ENCODE measurements around the gene BSDC1. TPM values are rescaled to one million over a fixed set of nuclear protein-coding genes. Genes with fewer than 3 reads are reported as not detected.

The BSDC1 gene
- total RNA-seq, 2 experiments from 2014 or later, result 42.9 to 44.6 TPM

DNA sequence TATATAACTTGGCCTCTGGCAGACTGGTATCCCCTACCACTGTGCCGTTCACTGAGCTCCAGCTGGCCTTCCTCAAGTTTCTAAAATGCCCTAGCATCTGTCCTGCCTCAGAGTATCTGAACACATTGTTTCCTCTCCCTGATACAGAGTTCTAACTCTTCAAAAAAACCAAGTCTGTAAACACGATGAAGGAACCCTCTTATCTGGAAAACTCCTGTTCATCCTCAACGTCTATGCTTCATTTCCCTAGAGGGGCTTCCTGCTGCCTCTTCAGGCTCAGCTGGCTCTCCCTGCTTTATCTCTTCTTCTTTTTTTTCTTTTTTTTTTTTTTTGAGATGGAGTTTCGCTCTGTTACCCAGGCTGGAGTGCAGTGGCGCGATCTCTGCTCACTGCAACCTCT, 5.6 kb downstream of the BSDC1 start:
- H3K9me3 Mint-ChIP-seq, result no peaks in the 10 kb centered on the region
- DNase-seq, result no peak
- peaks cover 26% of the 10 kb centered on the region for H3K4me1 Mint-ChIP-seq
- ChIA-PET CTCF (interaction anchor here (0.5 to 0.9 kb wide), 2 partner anchors 128 to 306 kb away, joined by 3 read pairs; no protein-coding TSS in a partner anchor), POLR2A (no interaction called here)
- peaks cover 18% of the 10 kb centered on the region for H3K36me3 Mint-ChIP-seq (ENCODE audit: low read depth)
- no peaks in the 10 kb centered on the region for H3K27me3 Mint-ChIP-seq
- H3K27ac Mint-ChIP-seq, result no peak overlapping the region
- no peak overlapping the region for H3K4me3 Mint-ChIP-seq

DNA sequence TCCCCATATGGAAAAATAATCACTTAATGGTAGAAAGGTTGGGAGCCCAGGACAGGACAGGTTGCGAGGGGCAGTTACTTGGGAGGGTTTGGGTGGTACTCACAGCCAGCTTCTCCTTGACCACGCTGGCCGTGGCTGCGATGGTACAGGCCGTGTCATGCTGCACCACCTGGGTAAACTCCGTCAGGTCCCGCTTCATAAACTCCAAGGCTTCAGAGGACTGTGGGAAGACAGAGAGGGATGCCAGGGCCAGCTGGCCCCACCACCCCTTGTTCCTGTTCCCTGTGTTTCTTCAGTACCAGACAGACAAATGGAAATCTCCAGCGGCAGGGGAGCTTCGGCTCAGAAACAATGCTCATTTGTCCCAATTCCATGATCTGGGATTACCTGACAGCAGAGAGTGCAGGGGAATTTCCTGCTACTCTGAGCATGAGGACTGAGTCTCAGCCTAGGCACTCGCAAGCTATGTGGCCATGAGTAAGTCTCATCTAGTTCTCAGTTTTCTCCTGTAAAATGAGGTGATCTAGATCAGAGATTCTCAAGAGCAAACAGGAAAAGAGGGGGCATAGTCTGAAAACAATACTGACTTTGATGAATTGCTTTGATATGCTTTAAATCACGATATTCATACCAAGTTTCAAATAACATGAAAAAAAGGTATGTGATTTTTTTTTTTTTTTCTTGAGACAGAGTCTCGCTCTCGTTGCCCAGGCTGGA, 7.4 kb downstream of the BSDC1 start:
- Mint-ChIP-seq H3K9me3 (no peaks in the 10 kb centered on the region), H3K4me3 (no peak overlapping the region), H3K36me3 (ENCODE audit: low read depth) (peaks cover 21% of the 10 kb centered on the region), H3K27me3 (no peaks in the 10 kb centered on the region), H3K27ac (no peak overlapping the region), H3K4me1 (peaks cover 12% of the 10 kb centered on the region)
- ChIA-PET CTCF (interaction anchor here (0.6 to 0.8 kb wide), 2 partner anchors 13 to 257 kb away, joined by 3 read pairs; no protein-coding TSS in a partner anchor), POLR2A (no interaction called here)
- DNase-seq, result no peak

DNA sequence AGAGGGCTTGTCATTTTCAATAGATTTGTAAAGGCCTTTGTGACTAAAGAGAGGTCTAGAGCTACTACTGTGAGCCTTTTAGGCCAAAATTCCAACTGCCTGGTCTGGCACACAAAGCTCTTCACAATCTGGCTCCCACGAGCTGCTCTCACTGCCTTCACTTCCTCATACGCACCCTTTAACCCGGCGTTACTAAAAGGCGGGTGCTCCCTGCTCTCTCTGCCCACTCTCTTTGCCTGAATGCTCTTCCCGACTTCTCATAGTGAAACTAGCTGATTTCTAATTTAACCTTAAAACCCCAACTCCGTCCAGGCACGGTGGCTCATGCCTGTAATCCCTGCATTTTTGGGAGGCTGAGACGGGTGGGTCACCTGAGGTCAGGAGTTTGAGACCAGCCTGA, 14.2 kb downstream of the BSDC1 start:
- H3K9me3 Mint-ChIP-seq, result no peaks in the 10 kb centered on the region

DNA sequence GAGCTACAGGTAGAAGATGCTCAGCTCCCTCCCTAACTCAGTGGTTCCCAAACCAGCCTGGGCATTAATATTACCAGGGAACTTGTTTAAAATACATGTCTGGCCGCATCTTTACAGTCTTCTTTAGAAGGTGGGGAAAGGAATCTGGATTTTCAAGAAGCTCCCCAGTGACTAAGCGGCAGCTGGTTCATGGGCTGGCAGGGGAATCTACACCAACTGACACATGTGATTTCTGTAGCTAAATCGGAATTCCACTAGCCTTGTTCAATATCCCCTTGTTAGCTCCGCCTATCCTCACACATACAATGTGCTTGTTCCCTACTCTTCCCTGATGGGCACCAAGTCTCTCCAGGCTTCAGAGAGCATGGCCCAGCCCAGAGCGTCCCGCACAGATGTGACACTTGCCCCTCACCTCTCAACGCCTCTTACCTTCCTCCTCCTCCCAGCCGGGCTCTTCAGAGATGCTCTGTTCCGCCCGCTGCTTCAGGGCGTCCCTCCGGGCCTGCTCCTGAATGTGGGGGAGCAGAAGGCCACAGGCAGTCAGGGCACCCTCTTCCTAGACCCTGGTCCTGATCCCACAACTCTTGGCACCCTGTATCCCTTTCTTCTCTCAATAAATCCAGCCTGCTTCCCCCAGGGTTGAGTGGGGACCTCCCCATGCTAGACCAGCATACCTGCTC, 16.6 kb downstream of the BSDC1 start:
- no peaks in the 10 kb centered on the region for H3K9me3 Mint-ChIP-seq
- peaks cover 40% of the 10 kb centered on the region for H3K36me3 Mint-ChIP-seq (ENCODE audit: low read depth)
- no peaks in the 10 kb centered on the region for H3K27me3 Mint-ChIP-seq
- peak overlapping the region; percentile 71 for H3K27ac Mint-ChIP-seq
- CTCF ChIA-PET, result interaction anchor here (0.6 to 1.0 kb wide), 2 partner anchors 23 to 34 kb away, joined by 3 to 4 read pairs; no protein-coding TSS in a partner anchor
- POLR2A ChIA-PET, result no interaction called here
- H3K4me3 Mint-ChIP-seq, result no peak overlapping the region
- peaks cover 7% of the 10 kb centered on the region for H3K4me1 Mint-ChIP-seq
- no peak for DNase-seq

More for the DNA sequence above, 14.2 kb downstream of the BSDC1 start:
- Mint-ChIP-seq H3K27me3 (no peaks in the 10 kb centered on the region), H3K4me1 (no peaks in the 10 kb centered on the region), H3K36me3 (ENCODE audit: low read depth) (peaks cover 34% of the 10 kb centered on the region), H3K4me3 (no peak overlapping the region), H3K27ac (no peak overlapping the region)
- POLR2A ChIA-PET, result no interaction called here
- CTCF ChIA-PET, result interaction anchor here (1.4 to 1.7 kb wide), 2 partner anchors 8 to 29 kb away, joined by 5 read pairs; no protein-coding TSS in a partner anchor
- no peak for DNase-seq

DNA sequence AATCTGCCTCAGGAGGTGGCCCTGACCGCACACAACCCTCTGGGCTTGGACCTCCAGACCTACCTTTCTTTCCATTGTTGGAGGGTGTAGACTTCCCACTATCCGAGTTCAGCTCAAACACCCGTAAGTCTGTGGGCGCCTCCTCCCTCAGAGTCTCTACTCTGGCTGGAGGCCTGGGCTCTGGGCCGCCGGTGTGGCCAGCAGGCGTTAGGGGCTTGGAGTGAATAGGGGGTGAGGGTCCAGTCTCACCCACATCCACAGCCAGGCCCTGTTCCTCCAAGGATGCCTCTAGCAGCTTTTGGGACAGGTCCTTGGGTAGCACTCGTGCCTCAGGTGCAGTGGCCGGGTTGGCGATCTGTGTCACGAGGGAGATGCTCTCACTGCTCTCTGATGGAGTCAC, 18.0 kb downstream of the BSDC1 start:
- no peaks in the 10 kb centered on the region for H3K27me3 Mint-ChIP-seq
- ChIA-PET POLR2A (no interaction called here), CTCF (interaction anchor here (0.9 to 1.1 kb wide), 2 partner anchors 15 to 18 kb away, joined by 3 read pairs; partner anchors contain the start of gene BSDC1)
- peaks cover 20% of the 10 kb centered on the region for H3K4me1 Mint-ChIP-seq
- DNase-seq, result no peak
- H3K9me3 Mint-ChIP-seq, result no peaks in the 10 kb centered on the region
- peaks cover 48% of the 10 kb centered on the region for H3K36me3 Mint-ChIP-seq (ENCODE audit: low read depth)
- H3K27ac Mint-ChIP-seq, result no peak overlapping the region
- no peak overlapping the region for H3K4me3 Mint-ChIP-seq

DNA sequence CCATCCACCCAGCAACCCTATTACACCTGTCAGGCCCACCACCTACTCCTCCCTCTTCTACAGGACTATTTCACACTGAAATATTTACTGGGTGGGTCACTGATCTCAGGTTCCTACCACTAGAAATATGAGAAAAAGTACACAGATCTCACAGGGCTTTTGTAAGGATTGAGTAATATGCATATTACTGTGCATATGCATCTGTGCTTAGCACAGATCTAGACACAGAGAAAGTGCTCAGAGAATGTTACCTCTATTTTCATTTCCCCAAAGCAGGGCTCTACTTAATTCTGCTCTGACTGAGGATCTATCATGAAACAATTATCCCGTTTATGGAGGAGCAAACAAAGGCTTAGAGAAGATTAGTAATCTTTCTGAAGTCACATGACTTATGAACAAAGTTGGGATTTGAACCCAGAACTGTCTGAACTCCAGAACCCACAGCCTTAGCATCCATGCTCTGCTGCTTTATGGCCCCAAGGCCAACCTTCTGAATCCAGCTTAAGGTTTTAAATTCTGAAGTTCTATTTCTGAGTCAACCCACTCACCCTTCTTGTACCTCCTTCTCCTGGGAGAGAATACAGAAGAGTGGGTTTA, 20.1 kb downstream of the BSDC1 start:
- no peaks in the 10 kb centered on the region for H3K27me3 Mint-ChIP-seq
- H3K27ac Mint-ChIP-seq, result no peak overlapping the region
- peaks cover 20% of the 10 kb centered on the region for H3K4me1 Mint-ChIP-seq
- POLR2A ChIA-PET, result no interaction called here
- H3K36me3 Mint-ChIP-seq (ENCODE audit: low read depth), result peaks cover 42% of the 10 kb centered on the region
- H3K9me3 Mint-ChIP-seq, result no peaks in the 10 kb centered on the region
- CTCF ChIA-PET, result no interaction called here
- H3K4me3 Mint-ChIP-seq, result no peak overlapping the region
- no peak for DNase-seq

DNA sequence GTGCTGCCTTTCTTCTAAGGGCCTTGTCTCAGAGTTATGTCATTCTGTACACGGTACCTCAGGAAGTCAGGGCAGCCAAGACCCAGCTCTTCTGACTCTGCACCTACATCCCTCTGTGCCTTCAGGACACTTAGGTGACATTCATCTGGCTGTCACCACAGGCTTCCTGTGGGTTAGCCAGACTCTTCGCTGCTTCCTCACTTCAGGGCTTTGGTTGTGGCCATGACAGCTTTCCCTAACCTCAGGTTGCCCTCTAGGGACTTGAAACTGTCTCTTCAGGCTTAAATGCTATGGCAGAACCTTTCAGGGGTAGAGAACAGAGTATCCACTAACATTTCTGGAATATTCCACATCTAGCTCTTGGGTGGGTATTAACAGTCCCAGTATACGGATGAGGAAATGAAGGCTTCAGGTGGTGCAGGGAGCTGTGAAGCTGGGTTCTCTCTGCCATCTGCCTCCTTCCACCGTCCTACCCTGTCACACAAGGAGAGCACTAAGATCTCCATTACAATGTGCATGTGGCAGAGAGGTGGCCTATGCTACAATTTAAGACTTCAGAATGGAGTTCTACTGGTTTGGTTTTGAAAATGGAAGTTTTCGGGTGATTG, 22.0 kb downstream of the BSDC1 start:
- no peaks in the 10 kb centered on the region for H3K9me3 Mint-ChIP-seq
- peaks cover 30% of the 10 kb centered on the region for H3K36me3 Mint-ChIP-seq (ENCODE audit: low read depth)

DNA sequence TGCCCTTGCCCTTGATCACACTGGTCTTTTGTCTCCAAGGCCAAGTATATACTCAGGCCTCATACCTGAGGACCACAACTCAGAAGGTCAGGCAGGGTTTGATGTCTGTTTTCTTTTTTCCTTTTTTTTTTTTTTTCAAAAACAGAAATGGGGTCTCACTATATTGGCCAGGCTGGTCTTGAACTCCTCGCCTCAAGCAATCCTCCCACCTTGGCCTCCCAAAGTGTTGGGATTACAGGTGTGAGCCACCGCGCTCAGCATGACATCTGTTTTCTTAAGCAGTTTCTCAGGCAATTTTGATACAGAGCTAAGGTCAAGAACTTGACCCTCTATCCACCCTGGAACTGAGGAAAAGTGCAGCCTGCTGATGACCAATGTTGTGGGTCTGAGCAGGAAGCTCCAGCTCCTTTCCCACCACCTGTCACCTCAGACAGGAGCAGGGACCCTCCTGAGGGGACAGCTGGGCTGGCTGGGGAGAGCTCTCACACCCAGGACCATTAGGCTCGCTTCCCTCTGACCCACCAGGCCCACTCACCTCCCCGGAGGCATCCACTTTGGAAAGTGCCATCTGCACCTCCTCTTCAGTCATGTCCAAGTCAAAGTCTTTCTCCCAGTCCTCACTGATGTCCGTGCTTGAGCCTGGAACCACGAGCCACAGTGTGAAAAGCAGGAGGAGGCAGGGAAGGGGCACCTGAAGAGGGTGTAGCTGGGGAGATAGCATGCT, 26.2 kb downstream of the BSDC1 start:
- Mint-ChIP-seq H3K36me3 (ENCODE audit: low read depth) (peaks cover 32% of the 10 kb centered on the region), H3K4me3 (no peak overlapping the region), H3K9me3 (no peaks in the 10 kb centered on the region), H3K27ac (no peak overlapping the region), H3K27me3 (no peaks in the 10 kb centered on the region), H3K4me1 (peaks cover 17% of the 10 kb centered on the region)
- POLR2A ChIA-PET, result no interaction called here
- no peak for DNase-seq
- CTCF ChIA-PET, result interaction anchor here (1.5 kb wide), 1 partner anchor 31 kb away, joined by 4 read pairs; no protein-coding TSS in a partner anchor

More for the DNA sequence above, 22.0 kb downstream of the BSDC1 start:
- CTCF ChIA-PET, result interaction anchor here (0.7 to 1.7 kb wide), 14 partner anchors 8 to 192 kb away, joined by 3 to 11 read pairs (median 4); partner anchors contain the start of genes FAM229A, TSSK3 and TXLNA
- Mint-ChIP-seq H3K4me1 (peaks cover 20% of the 10 kb centered on the region), H3K27ac (peak overlapping the region; percentile 67), H3K4me3 (no peak overlapping the region), H3K27me3 (no peaks in the 10 kb centered on the region)
- DNase-seq, result peak; percentile 69
- POLR2A ChIA-PET, result no interaction called here

DNA sequence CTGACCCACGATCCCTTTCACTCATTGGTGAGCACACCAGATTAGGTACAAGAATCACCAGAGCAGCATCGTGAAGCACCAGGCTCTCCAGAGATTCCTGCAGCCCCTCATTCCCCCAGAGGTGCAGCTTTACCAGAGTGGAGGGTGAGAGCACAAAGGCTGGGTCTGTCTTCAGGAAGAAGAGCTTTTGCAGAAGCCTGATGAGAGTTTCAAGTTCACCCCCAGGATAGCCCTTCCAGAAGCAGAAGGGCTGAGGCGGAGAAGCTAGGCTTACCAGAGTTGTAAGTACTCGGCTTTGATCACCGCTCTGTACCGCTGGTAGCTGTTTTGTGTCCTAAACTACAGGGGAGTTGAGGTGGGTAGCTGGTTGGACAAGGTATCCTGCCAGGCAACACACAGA, 28.8 kb downstream of the BSDC1 start:
- Mint-ChIP-seq H3K27ac (no peak overlapping the region), H3K4me1 (peaks cover 7% of the 10 kb centered on the region), H3K9me3 (no peaks in the 10 kb centered on the region), H3K4me3 (no peak overlapping the region), H3K36me3 (ENCODE audit: low read depth) (peaks cover 32% of the 10 kb centered on the region), H3K27me3 (peaks cover 7% of the 10 kb centered on the region)
- no peak for DNase-seq
- ChIA-PET CTCF (no interaction called here), POLR2A (no interaction called here)

DNA sequence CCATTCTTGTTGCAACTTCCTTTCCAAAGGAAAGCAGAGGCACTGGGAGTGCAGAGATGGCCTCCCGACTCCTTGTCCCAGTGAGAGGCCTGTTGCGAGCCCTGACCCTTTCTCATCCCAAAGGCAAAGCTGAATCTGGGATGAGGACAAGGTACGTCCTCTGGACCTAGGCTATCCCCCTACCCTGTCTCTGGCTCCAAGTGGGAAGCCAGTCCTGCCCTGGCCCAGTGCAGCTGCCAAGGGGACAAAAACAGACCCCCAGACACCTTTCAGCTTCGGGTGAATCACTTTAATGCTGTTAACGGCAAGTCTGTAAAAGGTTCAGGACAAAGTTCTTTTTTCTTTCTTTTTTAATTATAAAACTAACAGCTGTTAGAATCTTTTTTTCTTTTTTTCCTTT, 29.4 kb downstream of the BSDC1 start:
- no peak overlapping the region for H3K27ac Mint-ChIP-seq
- peaks cover 33% of the 10 kb centered on the region for H3K36me3 Mint-ChIP-seq (ENCODE audit: low read depth)
- no peak overlapping the region for H3K4me3 Mint-ChIP-seq
- ChIA-PET CTCF (interaction anchor here (0.9 kb wide), 1 partner anchor 12 kb away, joined by 3 read pairs; no protein-coding TSS in a partner anchor), POLR2A (no interaction called here)
- H3K9me3 Mint-ChIP-seq, result no peaks in the 10 kb centered on the region
- H3K4me1 Mint-ChIP-seq, result peaks cover 10% of the 10 kb centered on the region
- DNase-seq, result no peak
- peaks cover 7% of the 10 kb centered on the region for H3K27me3 Mint-ChIP-seq

DNA sequence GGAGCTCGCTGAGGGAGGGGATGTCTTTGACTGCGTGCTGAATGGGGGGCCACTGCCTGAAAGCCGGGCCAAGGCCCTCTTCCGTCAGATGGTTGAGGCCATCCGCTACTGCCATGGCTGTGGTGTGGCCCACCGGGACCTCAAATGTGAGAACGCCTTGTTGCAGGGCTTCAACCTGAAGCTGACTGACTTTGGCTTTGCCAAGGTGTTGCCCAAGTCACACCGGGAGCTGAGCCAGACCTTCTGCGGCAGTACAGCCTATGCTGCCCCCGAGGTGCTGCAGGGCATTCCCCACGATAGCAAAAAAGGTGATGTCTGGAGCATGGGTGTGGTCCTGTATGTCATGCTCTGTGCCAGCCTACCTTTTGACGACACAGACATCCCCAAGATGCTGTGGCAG, 30.5 kb downstream of the BSDC1 start:
- H3K36me3 Mint-ChIP-seq (ENCODE audit: low read depth), result peaks cover 32% of the 10 kb centered on the region
- H3K27me3 Mint-ChIP-seq, result peaks cover 7% of the 10 kb centered on the region
- H3K9me3 Mint-ChIP-seq, result no peaks in the 10 kb centered on the region
- no peak for DNase-seq
- no peak overlapping the region for H3K4me3 Mint-ChIP-seq
- ChIA-PET CTCF (interaction anchor here (1.1 to 1.9 kb wide), 2 partner anchors 9 to 115 kb away, joined by 4 to 5 read pairs; no protein-coding TSS in a partner anchor), POLR2A (no interaction called here)
- no peak overlapping the region for H3K27ac Mint-ChIP-seq
- H3K4me1 Mint-ChIP-seq, result peaks cover 15% of the 10 kb centered on the region
